ENCODE measurements around the gene TBC1D10A.

DNA sequence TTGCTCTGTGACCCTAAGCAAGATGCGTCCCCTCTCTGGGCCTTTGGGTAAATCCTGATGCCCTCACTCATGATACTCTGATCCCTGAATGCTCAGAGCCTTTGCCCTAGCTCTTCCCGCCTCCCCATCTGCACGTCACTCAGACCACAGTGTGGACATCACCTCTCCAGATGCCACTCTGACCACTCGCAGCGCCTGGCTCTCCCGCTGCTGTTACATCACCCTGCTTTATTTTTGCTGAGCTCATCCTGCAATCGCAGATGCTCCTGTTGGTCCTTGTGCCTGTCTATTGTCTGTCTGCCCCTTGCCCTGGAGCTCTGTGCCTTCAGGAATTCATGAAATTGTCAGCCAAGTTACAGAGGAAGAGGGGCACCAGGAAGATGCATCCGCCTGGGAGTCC, 65.6 kb downstream of the TBC1D10A start:
- TF ChIP-seq, protein P1, sequence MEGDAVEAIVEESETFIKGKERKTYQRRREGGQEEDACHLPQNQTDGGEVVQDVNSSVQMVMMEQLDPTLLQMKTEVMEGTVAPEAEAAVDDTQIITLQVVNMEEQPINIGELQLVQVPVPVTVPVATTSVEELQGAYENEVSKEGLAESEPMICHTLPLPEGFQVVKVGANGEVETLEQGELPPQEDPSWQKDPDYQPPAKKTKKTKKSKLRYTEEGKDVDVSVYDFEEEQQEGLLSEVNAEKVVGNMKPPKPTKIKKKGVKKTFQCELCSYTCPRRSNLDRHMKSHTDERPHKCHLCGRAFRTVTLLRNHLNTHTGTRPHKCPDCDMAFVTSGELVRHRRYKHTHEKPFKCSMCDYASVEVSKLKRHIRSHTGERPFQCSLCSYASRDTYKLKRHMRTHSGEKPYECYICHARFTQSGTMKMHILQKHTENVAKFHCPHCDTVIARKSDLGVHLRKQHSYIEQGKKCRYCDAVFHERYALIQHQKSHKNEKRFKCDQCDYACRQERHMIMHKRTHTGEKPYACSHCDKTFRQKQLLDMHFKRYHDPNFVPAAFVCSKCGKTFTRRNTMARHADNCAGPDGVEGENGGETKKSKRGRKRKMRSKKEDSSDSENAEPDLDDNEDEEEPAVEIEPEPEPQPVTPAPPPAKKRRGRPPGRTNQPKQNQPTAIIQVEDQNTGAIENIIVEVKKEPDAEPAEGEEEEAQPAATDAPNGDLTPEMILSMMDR (optimal IDR thresholded peaks at IDR 0.05 in 1 of 3, IDR thresholded peaks at IDR 0.05 in 1 of 3, conservative IDR thresholded peaks at IDR 0.05 in 1 of 3; ENCODE audit: extremely low read depth in 1 of 3, insufficient read depth in 2 of 3, low read length in 3 of 3): no peak
- TF ChIP-seq EZH2 (IDR thresholded peaks at IDR 0.05; ENCODE audit: low read length): no peak

Measured in keratinocyte (primary cell).